ENCODE results near the gene CCDC57. TPM values are rescaled to one million over a fixed set of nuclear protein-coding genes. Genes with fewer than 3 reads are reported as not detected.

The CCDC57 gene
- total RNA-seq, 1 donor from 2014 or later = 79.0 TPM

GRCh38 chr17:82219083-82219482 is 6.4 kb upstream of the CCDC57 start:
- TF ChIP-seq CTCF (IDR thresholded peaks at IDR 0.05; ENCODE audit: unreplicated experiment) = no peak
- no peak overlapping the region for H3K4me3 Mint-ChIP-seq (ENCODE audit: low read depth)
- H3K27ac Mint-ChIP-seq = no peak overlapping the region
- H3K27me3 Mint-ChIP-seq = peaks cover 10% of the 10 kb centered on the region
- no peaks in the 10 kb centered on the region for H3K4me1 Mint-ChIP-seq (ENCODE audit: low read depth)
- H3K36me3 Mint-ChIP-seq (ENCODE audit: insufficient read depth) = no peaks in the 10 kb centered on the region
- DNase-seq (ENCODE audit: low spot score, unreplicated experiment) = no peak
- H3K9me3 Mint-ChIP-seq (ENCODE audit: low read depth) = no peaks in the 10 kb centered on the region

- H3K4me1 Mint-ChIP-seq (ENCODE audit: low read depth) = peaks cover 1% of the 10 kb centered on the region
- no peak overlapping the region for H3K4me3 Mint-ChIP-seq (ENCODE audit: low read depth)
- H3K27me3 Mint-ChIP-seq = peaks cover 8% of the 10 kb centered on the region
- no peaks in the 10 kb centered on the region for H3K9me3 Mint-ChIP-seq (ENCODE audit: low read depth)
- no peak for DNase-seq (ENCODE audit: low spot score, unreplicated experiment)
- no peaks in the 10 kb centered on the region for H3K36me3 Mint-ChIP-seq (ENCODE audit: insufficient read depth)
- no peak overlapping the region for H3K27ac Mint-ChIP-seq
- no peak for TF ChIP-seq CTCF (IDR thresholded peaks at IDR 0.05; ENCODE audit: unreplicated experiment)
Measured at GRCh38 chr17:82218349-82219075, 5.9 kb upstream of the CCDC57 start.

- TF ChIP-seq CTCF (IDR thresholded peaks at IDR 0.05; ENCODE audit: unreplicated experiment) = no peak
- DNase-seq (ENCODE audit: low spot score, unreplicated experiment) = no peak
- no peak overlapping the region for H3K27ac Mint-ChIP-seq
- no peaks in the 10 kb centered on the region for H3K9me3 Mint-ChIP-seq (ENCODE audit: low read depth)
- peaks cover 1% of the 10 kb centered on the region for H3K4me1 Mint-ChIP-seq (ENCODE audit: low read depth)
- H3K36me3 Mint-ChIP-seq (ENCODE audit: insufficient read depth) = no peaks in the 10 kb centered on the region
- H3K27me3 Mint-ChIP-seq = peaks cover 6% of the 10 kb centered on the region
- no peak overlapping the region for H3K4me3 Mint-ChIP-seq (ENCODE audit: low read depth)
Measured at GRCh38 chr17:82217530-82218204, 5.0 kb upstream of the CCDC57 start.

- H3K4me3 Mint-ChIP-seq (ENCODE audit: low read depth) = no peak overlapping the region
- H3K27me3 Mint-ChIP-seq = peaks cover 5% of the 10 kb centered on the region
- no peak for DNase-seq (ENCODE audit: low spot score, unreplicated experiment)
- H3K9me3 Mint-ChIP-seq (ENCODE audit: low read depth) = no peaks in the 10 kb centered on the region
- H3K36me3 Mint-ChIP-seq (ENCODE audit: insufficient read depth) = no peaks in the 10 kb centered on the region
- H3K27ac Mint-ChIP-seq = no peak overlapping the region
- TF ChIP-seq CTCF (IDR thresholded peaks at IDR 0.05; ENCODE audit: unreplicated experiment) = no peak
- peaks cover 1% of the 10 kb centered on the region for H3K4me1 Mint-ChIP-seq (ENCODE audit: low read depth)
Measured at GRCh38 chr17:82217120-82217529, 4.5 kb upstream of the CCDC57 start.

- Mint-ChIP-seq H3K27ac (no peak overlapping the region), H3K27me3 (peaks cover 3% of the 10 kb centered on the region), H3K36me3 (ENCODE audit: insufficient read depth) (no peaks in the 10 kb centered on the region), H3K4me3 (ENCODE audit: low read depth) (no peak overlapping the region), H3K4me1 (ENCODE audit: low read depth) (peaks cover 3% of the 10 kb centered on the region), H3K9me3 (ENCODE audit: low read depth) (no peaks in the 10 kb centered on the region)
- TF ChIP-seq CTCF (IDR thresholded peaks at IDR 0.05; ENCODE audit: unreplicated experiment) = no peak
- no peak for DNase-seq (ENCODE audit: low spot score, unreplicated experiment)
Measured at GRCh38 chr17:82216301-82217119, 3.9 kb upstream of the CCDC57 start.

Measured in progenitor cell of endocrine pancreas (in vitro differentiated cells).